ENCODE measurements around the gene PCDHGA6.

GRCh38 chr5:141345327-141345726, 28.4 kb upstream of the PCDHGA6 start:
- TF ChIP-seq CTCF (IDR thresholded peaks at IDR 0.05) (no peak), POLR2AphosphoS5 (IDR thresholded peaks at IDR 0.05) (no peak)
